Lower leg skin (tissue), 3 donors: ENCODE measurements around the gene LY6G6F.

Experiments used
- CTCF ChIP-seq, 3 donors: fragments of 450-650 bp; IDR thresholded peaks; one replicate each; pipeline ENCODE4 v1.5.1; 2016; ENCODE audit warnings: antibody characterized with exemption in 3 of 3, mild to moderate bottlenecking in 3 of 3, moderate library complexity in 2 of 3
- POLR2A ChIP-seq, 2 donors: fragments of 450-650 bp; IDR thresholded peaks; one replicate each; pipeline ENCODE4 v1.6.1; 2016 to 2017; ENCODE audit warnings: antibody characterized with exemption in 2 of 2, mild to moderate bottlenecking in 1 of 2, moderate library complexity in 1 of 2

- TF ChIP-seq CTCF (IDR thresholded peaks at IDR 0.05) (no peak), POLR2A (IDR thresholded peaks at IDR 0.05) (no peak)
Measured at GRCh38 chr6:31705931-31706330, 735 bp upstream of the LY6G6F start.
